T-cell (primary cell): ENCODE measurements around the gene STK32C. TPM values are rescaled to one million over a fixed set of nuclear protein-coding genes. Genes with fewer than 3 reads are reported as not detected.

Experiments used
- ATAC-seq, 4 experiments: fragments of 200-7000 bp in 3 of 4; fragments of 150-1000 bp in 1 of 4; cut with Tn5 transposase; replicated peaks in 1 of 4; 1 replicate in 3 of 4; 2 replicates in 1 of 4; pipeline ENCODE4 v1.10.0; 2021; ENCODE audit warnings: moderate library complexity in 3 of 4, mild to moderate bottlenecking in 2 of 4, moderate number of reproducible peaks in 1 of 4
- CTCF ChIA-PET, 2 donors: fragments of 300-600 bp; sonication (Branson Sonifier 250); formaldehyde crosslinking; loops; one replicate each; lab custom pipeline; 2022; ENCODE audit warnings: antibody characterized with exemption in 2 of 2; lab: Charles Lee
- POLR2A ChIA-PET, 2 donors: fragments of 300-600 bp; sonication (Branson Sonifier 250); formaldehyde crosslinking; loops; one replicate each; lab custom pipeline; 2022; ENCODE audit warnings: antibody characterized with exemption in 2 of 2; lab: Charles Lee
- DNase-seq, 35 experiments: peaks; one replicate each; pipeline versions ENCODE4 v3.0.0 to v3.0.0-alpha.2; 2013 to 2023
- H3K27ac ChIP-seq: one replicate; pipeline ENCODE4 v1.5.1; 2013; ENCODE audit warnings: low read length
- H3K27me3 ChIP-seq, 2 experiments: replicated peaks in 1 of 2; 1 replicate in 1 of 2; 2 replicates in 1 of 2; pipeline versions ENCODE4 v1.6.1 to v1.7.0; 2013; ENCODE audit warnings: low read length in 1 of 2, mixed read lengths in 1 of 2; ENCODE audit not compliant: control insufficient read depth in 2 of 2, insufficient read depth in 2 of 2; ENCODE audit errors: extremely low read depth in 1 of 2
- H3K36me3 ChIP-seq, 2 donors: 1 replicate in 1 of 2; 2 replicates in 1 of 2; pipeline versions ENCODE4 v1.6.1 to v1.7.0; 2013; ENCODE audit warnings: low read length in 1 of 2; ENCODE audit not compliant: control insufficient read depth in 2 of 2, insufficient read depth in 1 of 2; ENCODE audit errors: extremely low read depth in 1 of 2
- H3K4me1 ChIP-seq, 2 experiments: 1 replicate in 1 of 2; 2 replicates in 1 of 2; pipeline versions ENCODE4 v1.6.1 to v1.7.0; 2013; ENCODE audit warnings: low read length in 2 of 2, mixed read lengths in 1 of 2; ENCODE audit not compliant: insufficient read depth in 2 of 2, control insufficient read depth in 1 of 2; ENCODE audit errors: extremely low read depth in 1 of 2
- H3K4me3 ChIP-seq, 2 donors: 1 replicate in 1 of 2; 2 replicates in 1 of 2; pipeline versions ENCODE4 v1.5.1 to v1.7.0; 2013; ENCODE audit warnings: mild to moderate bottlenecking in 2 of 2, low read length in 1 of 2, moderate library complexity in 1 of 2; ENCODE audit not compliant: control insufficient read depth in 1 of 2; ENCODE audit errors: extremely low read depth in 1 of 2
- H3K9me3 ChIP-seq: 2 replicates; pipeline ENCODE4 v1.7.0; 2013
- H3K27ac Mint-ChIP-seq, 2 donors: one replicate each; pipeline ENCODE4 v1.8.0; 2020 to 2021; ENCODE audit warnings: mild to moderate bottlenecking in 2 of 2, mixed read lengths in 2 of 2
- H3K27me3 Mint-ChIP-seq, 2 donors: one replicate each; pipeline ENCODE4 v1.8.0; 2021 to 2022; ENCODE audit warnings: mixed read lengths in 2 of 2
- H3K36me3 Mint-ChIP-seq: one replicate; pipeline ENCODE4 v1.8.0; 2021; ENCODE audit warnings: mixed read lengths
- H3K4me1 Mint-ChIP-seq, 3 donors: one replicate each; pipeline ENCODE4 v1.8.0; 2020 to 2022; ENCODE audit warnings: mixed read lengths in 3 of 3, mild to moderate bottlenecking in 1 of 3
- H3K4me3 Mint-ChIP-seq, 3 donors: one replicate each; pipeline ENCODE4 v1.8.0; 2020 to 2022; ENCODE audit warnings: mild to moderate bottlenecking in 3 of 3, mixed read lengths in 3 of 3, moderate library complexity in 3 of 3
- H3K9me3 Mint-ChIP-seq, 3 donors: one replicate each; pipeline ENCODE4 v1.8.0; 2020 to 2022; ENCODE audit warnings: mixed read lengths in 3 of 3
- WGBS: methylation state at CpG from one replicate; pipeline ENCODE4 v1.1.5; 2013; ENCODE audit warnings: missing lambda C conversion rate; ENCODE audit not compliant: insufficient coverage; 5-methylcytosine and 5-hydroxymethylcytosine counted together
- total RNA-seq, 35 experiments: library from RNA in 6 of 35; stranded (reverse) in 6 of 35; fragments of 120-200 nt in 1 of 35; gene quantifications; one replicate each; pipeline versions ENCODE4 v1.2.1 to v1.2.4 and lab custom pipeline; 2013 to 2026

STK32C gene
- total RNA-seq, 5 donors from 2014 or later (not counting 1 experiment from before 2014, with no cell fraction given), result 5.8 to 16.4 (median 12.2) TPM

DNA sequence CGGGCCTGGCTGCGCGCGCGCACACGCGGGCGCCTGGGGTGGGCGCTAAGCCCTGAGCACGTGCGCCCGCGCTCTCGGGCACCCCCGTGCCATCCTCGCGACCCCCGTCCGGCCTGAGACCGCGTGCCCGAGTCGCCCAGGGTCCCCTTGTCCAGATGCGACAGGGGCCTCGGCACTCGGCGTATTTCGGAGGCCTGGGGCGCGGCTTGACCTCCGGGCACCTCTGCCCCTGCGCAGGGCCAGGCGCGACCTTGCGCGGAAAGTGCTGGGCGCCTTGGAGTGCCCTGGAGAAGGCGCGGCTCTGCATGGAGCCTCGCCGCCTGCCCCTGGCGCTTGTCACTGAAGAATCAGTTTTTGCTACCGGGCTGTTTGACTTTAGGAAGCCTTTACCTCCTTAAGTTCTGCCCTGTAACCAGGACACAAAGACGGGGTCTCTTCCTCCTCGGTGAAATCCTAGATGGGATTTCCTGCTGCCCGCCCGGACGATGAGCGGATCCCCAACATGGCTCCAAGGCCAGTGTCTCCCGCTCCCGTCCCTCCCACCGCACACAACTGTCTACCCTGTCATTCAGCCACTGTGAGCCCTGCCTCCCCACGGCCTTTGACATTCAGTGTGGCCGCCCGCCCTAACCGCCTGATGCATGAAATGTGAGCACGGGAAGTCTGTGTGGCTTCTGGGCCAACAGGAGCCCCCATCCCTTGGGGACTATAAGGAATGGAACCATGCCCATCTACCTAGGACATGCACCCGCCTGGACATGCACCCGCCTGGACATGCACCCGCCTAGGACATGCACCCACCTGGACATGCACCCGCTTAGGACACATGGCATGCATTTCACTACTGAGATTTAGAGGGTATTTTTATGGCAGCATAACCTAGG, 1.1 kb upstream of the STK32C start:
- Mint-ChIP-seq H3K4me3 (peak overlapping the region; percentile 70 to 90 (median 79)), H3K4me1 (peaks cover 8 to 14% (median 13%) of the 10 kb centered on the region in 3 donors), H3K36me3 (no peaks in the 10 kb centered on the region), H3K9me3 (no peaks in the 10 kb centered on the region), H3K27ac (no peak overlapping the region), H3K27me3 (peaks cover 0 to 5% of the 10 kb centered on the region in 2 donors)
- Histone ChIP-seq H3K36me3 (no peaks in the 10 kb centered on the region), H3K27me3 (peaks cover 0 to 42% of the 10 kb centered on the region in 2 experiments), H3K4me1 (peaks cover 2 to 12% of the 10 kb centered on the region in 2 experiments), H3K27ac (no peak overlapping the region), H3K4me3 (peak overlapping the region; percentile 48 to 70), H3K9me3 (no peaks in the 10 kb centered on the region)
- ATAC-seq (no peak), DNase-seq (peak in 2 of 35 experiments; percentile 13 to 26)
- 23% methylated on average over 54 of the region's 61 CpGs for WGBS
- CTCF ChIA-PET, result no interaction called here
- POLR2A ChIA-PET, result no interaction called here

DNA sequence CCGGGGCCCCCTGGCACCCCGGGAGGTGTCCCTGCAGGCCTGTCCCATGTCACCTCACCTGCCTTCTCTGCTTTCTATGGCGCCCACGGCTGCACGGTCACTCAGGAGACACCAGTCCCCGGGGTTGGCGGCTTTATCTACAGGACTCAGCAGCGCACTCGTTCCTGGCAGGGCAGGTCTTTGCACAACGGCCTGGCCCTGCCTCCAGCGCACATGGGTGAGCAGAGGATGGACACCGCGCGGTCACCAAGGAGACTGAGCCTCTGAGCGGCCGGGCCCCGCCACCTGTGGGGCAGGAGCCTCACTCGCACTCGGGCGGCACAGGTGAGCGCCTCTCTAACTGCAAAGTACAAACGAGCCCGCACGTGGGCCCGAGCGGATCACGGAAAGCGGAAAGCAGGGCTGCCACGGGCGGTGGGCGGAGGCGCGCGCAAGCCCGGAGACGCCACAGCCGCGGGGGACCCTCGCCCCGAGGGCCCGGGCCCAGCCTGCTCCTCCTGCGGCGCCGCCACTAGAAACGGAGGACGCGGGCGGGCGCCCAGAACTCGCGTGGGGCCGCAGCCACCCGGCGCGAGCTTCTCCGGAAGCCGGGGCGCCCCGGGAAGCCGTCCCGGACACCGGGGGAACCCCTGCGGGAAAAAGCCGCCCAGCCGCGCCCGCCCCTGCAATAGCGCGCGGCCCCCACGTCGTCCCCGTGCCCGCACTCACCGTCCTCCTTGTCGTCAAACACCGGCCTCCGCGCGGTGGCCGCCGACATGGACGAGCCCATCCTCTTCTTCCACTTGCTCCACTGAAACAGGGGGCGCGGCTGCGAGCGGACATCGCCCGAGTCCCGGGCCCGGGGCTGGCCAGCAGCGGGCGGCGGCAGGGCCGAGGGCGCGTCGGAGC, 642 bp downstream of the STK32C start:
- Mint-ChIP-seq H3K4me1 (peaks cover 8 to 14% (median 13%) of the 10 kb centered on the region in 3 donors), H3K36me3 (no peaks in the 10 kb centered on the region), H3K9me3 (no peaks in the 10 kb centered on the region), H3K4me3 (peak overlapping the region; percentile 83 to 90 (median 89)), H3K27me3 (peaks cover 0 to 5% of the 10 kb centered on the region in 2 donors), H3K27ac (peak overlapping the region in 1 of 2 donors; percentile 1)
- Histone ChIP-seq H3K36me3 (no peaks in the 10 kb centered on the region), H3K4me3 (peak overlapping the region; percentile 47 to 58), H3K9me3 (no peaks in the 10 kb centered on the region), H3K27ac (no peak overlapping the region), H3K27me3 (peaks cover 0 to 36% of the 10 kb centered on the region in 2 experiments), H3K4me1 (peaks cover 2 to 12% of the 10 kb centered on the region in 2 experiments)
- DNase-seq (peak in 31 of 35 experiments; percentile 7 to 54 (median 34)), ATAC-seq (peak; percentile 8 to 15 (median 10))
- ChIA-PET CTCF (interaction anchor here in 1 of 2 donors (0.9 kb wide), 1 partner anchor 136 kb away, joined by 5 read pairs; no protein-coding TSS in a partner anchor), POLR2A (no interaction called here)
- WGBS, result 5% methylated on average over 97 of the region's 98 CpGs

DNA sequence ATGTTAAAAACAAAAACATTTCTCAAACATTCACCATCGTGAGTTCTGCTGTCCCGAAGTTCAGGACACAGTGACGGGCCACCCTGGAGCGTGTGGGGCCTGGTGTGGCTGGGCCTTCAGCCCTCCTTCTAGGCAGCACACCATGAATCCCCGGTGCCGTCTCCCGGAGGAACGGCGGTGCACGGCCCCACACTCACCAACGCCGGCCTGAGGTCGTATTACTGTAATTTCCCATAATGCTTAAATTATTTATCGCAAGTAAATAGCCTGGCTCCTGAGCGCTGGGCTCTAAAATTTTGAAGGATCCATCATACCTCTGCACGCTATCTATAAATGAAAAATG, 1.4 kb downstream of the STK32C start:
- H3K36me3 ChIP-seq, result no peaks in the 10 kb centered on the region
- Mint-ChIP-seq H3K36me3 (no peaks in the 10 kb centered on the region), H3K4me1 (peaks cover 8 to 14% (median 13%) of the 10 kb centered on the region in 3 donors), H3K4me3 (peak overlapping the region; percentile 83 to 90 (median 89)), H3K9me3 (no peaks in the 10 kb centered on the region), H3K27me3 (peaks cover 0 to 5% of the 10 kb centered on the region in 2 donors), H3K27ac (no peak overlapping the region)
- WGBS, result 98% methylated on average over 10 of the region's 16 CpGs
- no peak for DNase-seq
- ATAC-seq, result no peak
- peak overlapping the region in 1 of 2 donors; percentile 58 for H3K4me3 ChIP-seq
- CTCF ChIA-PET, result no interaction called here
- H3K9me3 ChIP-seq, result no peaks in the 10 kb centered on the region
- no peak overlapping the region for H3K27ac ChIP-seq
- peaks cover 2 to 12% of the 10 kb centered on the region in 2 experiments for H3K4me1 ChIP-seq
- peaks cover 0 to 35% of the 10 kb centered on the region in 2 experiments for H3K27me3 ChIP-seq
- POLR2A ChIA-PET, result no interaction called here

DNA sequence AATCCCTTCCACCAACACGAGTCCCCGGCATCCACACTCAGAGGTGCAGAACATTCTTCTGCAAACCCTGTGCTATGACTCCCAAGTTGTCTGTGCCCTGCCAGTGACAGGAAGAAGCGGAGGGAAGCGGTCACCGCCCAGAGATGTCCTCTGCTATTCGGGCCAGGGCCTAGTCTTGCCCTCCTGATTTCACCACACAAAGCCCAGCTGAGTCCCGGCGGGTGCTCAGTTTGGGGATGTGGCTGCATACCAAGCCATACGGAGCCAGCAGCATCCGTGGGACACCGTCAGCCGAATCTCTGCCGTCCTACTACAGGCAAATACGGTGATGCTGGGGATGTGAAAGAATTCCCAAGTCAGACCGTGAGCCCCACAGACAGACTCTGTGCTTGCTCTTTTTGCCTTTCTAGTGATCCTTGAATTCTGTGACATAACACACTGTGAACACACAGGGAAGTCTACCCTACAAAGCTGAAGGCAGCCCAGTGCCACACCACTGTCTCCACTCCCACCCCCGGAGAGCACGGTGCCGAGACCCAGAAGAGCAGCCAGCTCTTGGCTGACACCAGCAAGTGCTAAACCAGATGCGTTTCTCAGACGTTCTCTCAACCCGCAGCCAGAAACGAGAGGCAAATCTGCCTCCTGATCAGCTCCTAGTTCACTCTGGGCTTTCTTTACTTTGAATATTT, 2.0 kb downstream of the STK32C start:
- Mint-ChIP-seq H3K36me3 (no peaks in the 10 kb centered on the region), H3K4me3 (peak overlapping the region; percentile 67 to 90 (median 83)), H3K27me3 (peaks cover 0 to 5% of the 10 kb centered on the region in 2 donors), H3K4me1 (peaks cover 8 to 14% (median 13%) of the 10 kb centered on the region in 3 donors), H3K9me3 (no peaks in the 10 kb centered on the region), H3K27ac (no peak overlapping the region)
- no peak for DNase-seq
- Histone ChIP-seq H3K36me3 (no peaks in the 10 kb centered on the region), H3K27ac (no peak overlapping the region), H3K4me3 (no peak overlapping the region), H3K27me3 (peaks cover 0 to 30% of the 10 kb centered on the region in 2 experiments), H3K4me1 (peaks cover 2 to 12% of the 10 kb centered on the region in 2 experiments), H3K9me3 (no peaks in the 10 kb centered on the region)
- ChIA-PET CTCF (no interaction called here), POLR2A (no interaction called here)
- 95% methylated on average over 18 of the region's 22 CpGs for whole genome bisulfite sequencing
- ATAC-seq, result no peak

DNA sequence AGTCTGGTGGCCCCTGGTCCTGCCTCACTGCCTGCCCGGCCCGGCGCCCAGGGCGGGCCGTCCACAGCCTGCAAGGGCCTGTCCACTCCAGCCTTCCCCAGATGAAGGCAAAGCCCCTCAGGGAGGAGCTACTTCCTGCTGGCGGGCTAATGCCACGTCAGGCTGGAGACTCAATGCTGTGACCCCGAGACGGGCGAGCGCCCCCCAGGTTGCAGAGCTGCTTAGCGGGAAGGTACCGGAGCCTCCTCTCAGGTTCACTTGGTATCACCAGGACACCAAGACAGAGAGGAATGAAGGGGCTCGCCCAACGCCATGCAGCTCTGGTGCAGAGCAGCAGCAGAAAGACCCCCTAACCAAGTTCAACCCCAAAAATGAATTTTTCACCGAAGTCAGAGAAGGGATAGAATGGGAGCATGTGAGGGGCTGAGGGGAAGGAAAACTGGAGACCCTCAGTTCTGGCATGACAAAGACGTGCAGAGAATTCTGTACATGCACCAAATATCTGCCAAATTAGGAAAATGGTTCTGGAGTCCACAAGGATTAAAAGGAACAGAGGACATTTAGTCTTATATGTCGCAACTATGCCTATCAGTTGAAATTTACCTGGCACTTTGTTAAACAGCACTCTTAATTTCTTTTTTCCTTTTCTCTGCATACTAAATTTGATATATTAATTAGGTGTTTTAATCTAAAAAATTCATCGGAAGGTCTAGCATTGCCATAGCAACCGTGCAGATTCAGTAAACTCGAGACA, 2.8 kb downstream of the STK32C start:
- peaks cover 0 to 5% of the 10 kb centered on the region in 2 donors for H3K27me3 Mint-ChIP-seq
- no peaks in the 10 kb centered on the region for H3K36me3 Mint-ChIP-seq
- H3K9me3 Mint-ChIP-seq, result no peaks in the 10 kb centered on the region
- Histone ChIP-seq H3K9me3 (no peaks in the 10 kb centered on the region), H3K4me1 (peaks cover 2 to 12% of the 10 kb centered on the region in 2 experiments), H3K36me3 (no peaks in the 10 kb centered on the region), H3K27me3 (peaks cover 0 to 29% of the 10 kb centered on the region in 2 experiments), H3K4me3 (no peak overlapping the region), H3K27ac (no peak overlapping the region)
- DNase-seq, result no peak
- H3K4me1 Mint-ChIP-seq, result peaks cover 8 to 22% (median 13%) of the 10 kb centered on the region in 3 donors
- WGBS, result 86% methylated on average over 15 of the region's 21 CpGs
- no peak overlapping the region for H3K27ac Mint-ChIP-seq
- CTCF ChIA-PET, result interaction anchor here (0.6 kb wide), 2 partner anchors 29 to 277 kb away, joined by 3 read pairs; no protein-coding TSS in a partner anchor
- no peak for ATAC-seq
- peak overlapping the region in 1 of 3 donors; percentile 67 for H3K4me3 Mint-ChIP-seq
- POLR2A ChIA-PET, result no interaction called here
